ENCODE results near the gene USH2A. TPM values are rescaled to one million over a fixed set of nuclear protein-coding genes. Genes with fewer than 3 reads are reported as not detected.

The USH2A gene
- total RNA-seq, 2 experiments from 2014 or later = not detected

- no peaks in the 10 kb centered on the region for H3K36me3 Mint-ChIP-seq (ENCODE audit: low read depth)
- no peak for DNase-seq
- H3K9me3 Mint-ChIP-seq = peaks cover 7% of the 10 kb centered on the region
- Histone ChIP-seq H3K36me3 (ENCODE audit: insufficient read depth, low read length) (no peaks in the 10 kb centered on the region), H3K27me3 (ENCODE audit: control insufficient read depth in 1 of 2, insufficient read depth in 2 of 2, low read length in 2 of 2) (no peaks in the 10 kb centered on the region), H3K9me3 (ENCODE audit: control insufficient read depth in 1 of 2, insufficient read depth in 1 of 2, low read length in 2 of 2) (no peaks in the 10 kb centered on the region), H3K4me1 (ENCODE audit: insufficient read depth, low read length) (no peaks in the 10 kb centered on the region), H3K27ac (ENCODE audit: low read depth in 1 of 2, low read length in 2 of 2) (no peak overlapping the region), H3K4me3 (ENCODE audit: low read length) (no peak overlapping the region)
- H3K27me3 Mint-ChIP-seq = no peaks in the 10 kb centered on the region
- intact Hi-C loops (cut with DNase I, micrococcal nuclease) = no loop called here
- no peak for ATAC-seq (ENCODE audit: poor library complexity)
- no peak overlapping the region for H3K4me3 Mint-ChIP-seq
- H3K4me1 Mint-ChIP-seq (ENCODE audit: low read depth) = peaks cover 8% of the 10 kb centered on the region
- POLR2A ChIA-PET = no interaction called here
- CTCF ChIA-PET = no interaction called here
- TF ChIP-seq CTCF (IDR thresholded peaks at IDR 0.05) = no peak
- H3K27ac Mint-ChIP-seq = no peak overlapping the region
Observed at GRCh38 chr1:216224233-216224632, 199.0 kb downstream of the USH2A start.

GRCh38 chr1:216223486-216223885 is 199.8 kb downstream of the USH2A start:
- peaks cover 7% of the 10 kb centered on the region for H3K9me3 Mint-ChIP-seq
- H3K4me1 Mint-ChIP-seq (ENCODE audit: low read depth) = peaks cover 8% of the 10 kb centered on the region
- ChIA-PET CTCF (no interaction called here), POLR2A (no interaction called here)
- ATAC-seq (ENCODE audit: poor library complexity) = no peak
- H3K27me3 Mint-ChIP-seq = no peaks in the 10 kb centered on the region
- intact Hi-C loops (cut with DNase I, micrococcal nuclease) = no loop called here
- no peaks in the 10 kb centered on the region for H3K4me1 ChIP-seq (ENCODE audit: insufficient read depth, low read length)
- H3K9me3 ChIP-seq (ENCODE audit: control insufficient read depth in 1 of 2, insufficient read depth in 1 of 2, low read length in 2 of 2) = no peaks in the 10 kb centered on the region
- no peaks in the 10 kb centered on the region for H3K36me3 Mint-ChIP-seq (ENCODE audit: low read depth)
- H3K4me3 Mint-ChIP-seq = no peak overlapping the region
- H3K4me3 ChIP-seq (ENCODE audit: low read length) = no peak overlapping the region
- H3K27ac ChIP-seq (ENCODE audit: low read depth in 1 of 2, low read length in 2 of 2) = no peak overlapping the region
- H3K36me3 ChIP-seq (ENCODE audit: insufficient read depth, low read length) = no peaks in the 10 kb centered on the region
- no peak for DNase-seq
- H3K27me3 ChIP-seq (ENCODE audit: control insufficient read depth in 1 of 2, insufficient read depth in 2 of 2, low read length in 2 of 2) = no peaks in the 10 kb centered on the region
- H3K27ac Mint-ChIP-seq = no peak overlapping the region
- TF ChIP-seq CTCF (IDR thresholded peaks at IDR 0.05) = no peak

- Mint-ChIP-seq H3K4me3 (no peak overlapping the region), H3K36me3 (ENCODE audit: low read depth) (no peaks in the 10 kb centered on the region), H3K9me3 (peaks cover 1% of the 10 kb centered on the region), H3K27me3 (no peaks in the 10 kb centered on the region), H3K4me1 (ENCODE audit: low read depth) (peaks cover 8% of the 10 kb centered on the region), H3K27ac (no peak overlapping the region)
- Histone ChIP-seq H3K36me3 (ENCODE audit: insufficient read depth, low read length) (no peaks in the 10 kb centered on the region), H3K27ac (ENCODE audit: low read depth in 1 of 2, low read length in 2 of 2) (no peak overlapping the region), H3K4me3 (ENCODE audit: low read length) (no peak overlapping the region), H3K4me1 (ENCODE audit: insufficient read depth, low read length) (no peaks in the 10 kb centered on the region), H3K27me3 (ENCODE audit: control insufficient read depth in 1 of 2, insufficient read depth in 2 of 2, low read length in 2 of 2) (no peaks in the 10 kb centered on the region), H3K9me3 (ENCODE audit: control insufficient read depth in 1 of 2, insufficient read depth in 1 of 2, low read length in 2 of 2) (no peaks in the 10 kb centered on the region)
- intact Hi-C loops (cut with DNase I, micrococcal nuclease) = no loop called here
- no peak for ATAC-seq (ENCODE audit: poor library complexity)
- no peak for TF ChIP-seq CTCF (IDR thresholded peaks at IDR 0.05)
- CTCF ChIA-PET = no interaction called here
- POLR2A ChIA-PET = no interaction called here
- no peak for DNase-seq
Observed at GRCh38 chr1:216222288-216222687, 201.0 kb downstream of the USH2A start.
